ENCODE measurements around the gene FBXW5. TPM values are rescaled to one million over a fixed set of nuclear protein-coding genes. Genes with fewer than 3 reads are reported as not detected.

FBXW5 gene
- total and polyA plus RNA-seq, 2 experiments from 2014 or later: 27.0 to 111 TPM

- TF ChIP-seq ETS1 (IDR thresholded peaks at IDR 0.05) (no peak), ZNF462 (CRISPR knock-in tag; IDR thresholded peaks at IDR 0.05) (no peak), STAT1 (IDR thresholded peaks at IDR 0.05; ENCODE audit: unreplicated experiment) (no peak)
These were observed 33.1 kb upstream of the FBXW5 start (continued) for GRCh38 chr9:136977649-136978072.

- Histone ChIP-seq H2AFZ (peak within 1 kb of the TSS; percentile 52; the same call in 1 of the 2 replicates), H3K27ac (ENCODE audit: low read depth) (no peak within 1 kb of the TSS), H3K27me3 (ENCODE audit: insufficient read depth) (no peaks in the 10 kb centered on the region), H3K36me3 (ENCODE audit: insufficient read depth) (no peaks in the 10 kb centered on the region), H3K9me2 (ENCODE audit: insufficient read depth) (no peaks in the 10 kb centered on the region), H3F3A (replicated peaks; ENCODE audit: low read depth) (no peaks in the 10 kb centered on the region), H3K4me3 (peak within 1 kb of the TSS; percentile 70), H3K4me2 (peak within 1 kb of the TSS; percentile 86), H3K4me1 (ENCODE audit: insufficient read depth) (no peaks in the 10 kb centered on the region), H4K20me1 (replicated peaks; ENCODE audit: insufficient read depth) (no peaks in the 10 kb centered on the region), H3K79me2 (replicated peaks; ENCODE audit: insufficient read depth) (no peaks in the 10 kb centered on the region)
- Mint-ChIP-seq H3K27me3 (ENCODE audit: insufficient read depth, low read depth, poor library complexity) (peaks cover 7% of the 10 kb centered on the region), H3K4me3 (peak within 1 kb of the TSS; percentile 64), H3K4me1 (peaks cover 2% of the 10 kb centered on the region; the same call in 1 of the 3 replicates), H3K36me3 (ENCODE audit: low read depth) (no peaks in the 10 kb centered on the region), H3K9me3 (no peaks in the 10 kb centered on the region), H3K27ac (no peak within 1 kb of the TSS)
- DNase-seq (ENCODE audit: low spot score) (no peak), ATAC-seq (no peak; the same call in 1 of the 3 replicates)
- TF ChIP-seq ETS1 (IDR thresholded peaks at IDR 0.05) (no peak), EZH2 (IDR thresholded peaks at IDR 0.05; ENCODE audit: low read depth, unreplicated experiment) (no peak), NANOG (IDR thresholded peaks at IDR 0.05; ENCODE audit: borderline replicate concordance) (no peak), ZNF114 (CRISPR knock-in tag; IDR thresholded peaks at IDR 0.05) (no peak), STAT1 (IDR thresholded peaks at IDR 0.05; ENCODE audit: unreplicated experiment) (no peak), EZH2phosphoT487 (IDR thresholded peaks at IDR 0.05; ENCODE audit: unreplicated experiment) (no peak), CREB1 (CRISPR knock-in tag; IDR thresholded peaks at IDR 0.05; ENCODE audit: low read depth) (no peak), JUNB (IDR thresholded peaks at IDR 0.05; ENCODE audit: unreplicated experiment) (no peak)
These were observed 32.7 kb upstream of the FBXW5 start, which contains the start of gene PTGDS for GRCh38 chr9:136977223-136977622. Gene PTGDS, plus strand, starts transcription at chr9:136977504. Its CDS starts 75 bp downstream, at chr9:136977579.
